GM08714 (cell line): ENCODE data around the gene BID.

Experiments
- H3K4me3 ChIP-seq: fragments of 200-500 bp; sonication (Bioruptor generic); 2 replicates; pipeline ENCODE4 v1.5.1; 2014; ENCODE audit warnings: mild to moderate bottlenecking, low read length, inconsistent platforms
- ZNF274 ChIP-seq: IDR thresholded peaks from 2 replicates; pipeline ENCODE4 v1.6.1; 2012; ENCODE audit warnings: mild to moderate bottlenecking, low read depth, low read length

BID gene

GRCh38 chr22:17792854-17793434 lies 18.7 kb upstream of the BID start:
- H3K4me3 ChIP-seq, result no peak overlapping the region
- TF ChIP-seq ZNF274, result no peak

DNA sequence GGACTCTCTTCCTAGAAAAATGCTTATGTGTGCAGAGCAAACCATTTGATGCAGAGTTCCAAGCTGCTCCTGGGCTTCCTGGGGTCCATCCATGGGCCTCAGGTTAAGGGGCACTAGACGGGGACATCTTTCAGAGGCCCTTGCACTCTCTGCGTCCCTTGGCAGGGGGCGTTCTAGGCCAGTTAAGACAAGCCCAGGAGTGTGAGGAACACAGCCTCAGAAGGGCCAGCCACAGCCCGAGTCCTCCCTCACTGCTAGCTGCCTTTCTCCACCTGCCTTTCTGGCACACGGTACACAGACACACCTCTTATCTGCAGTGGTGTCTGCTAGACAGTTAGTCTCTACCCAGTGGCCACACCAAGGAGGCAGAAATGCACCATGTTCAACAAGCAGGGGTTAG lies 18.0 kb upstream of the BID start:
- TF ChIP-seq ZNF274, result no peak
- H3K4me3 ChIP-seq, result no peak overlapping the region

GRCh38 chr22:17791196-17791595 lies 16.9 kb upstream of the BID start:
- TF ChIP-seq ZNF274, result no peak
- no peak overlapping the region for H3K4me3 ChIP-seq

DNA sequence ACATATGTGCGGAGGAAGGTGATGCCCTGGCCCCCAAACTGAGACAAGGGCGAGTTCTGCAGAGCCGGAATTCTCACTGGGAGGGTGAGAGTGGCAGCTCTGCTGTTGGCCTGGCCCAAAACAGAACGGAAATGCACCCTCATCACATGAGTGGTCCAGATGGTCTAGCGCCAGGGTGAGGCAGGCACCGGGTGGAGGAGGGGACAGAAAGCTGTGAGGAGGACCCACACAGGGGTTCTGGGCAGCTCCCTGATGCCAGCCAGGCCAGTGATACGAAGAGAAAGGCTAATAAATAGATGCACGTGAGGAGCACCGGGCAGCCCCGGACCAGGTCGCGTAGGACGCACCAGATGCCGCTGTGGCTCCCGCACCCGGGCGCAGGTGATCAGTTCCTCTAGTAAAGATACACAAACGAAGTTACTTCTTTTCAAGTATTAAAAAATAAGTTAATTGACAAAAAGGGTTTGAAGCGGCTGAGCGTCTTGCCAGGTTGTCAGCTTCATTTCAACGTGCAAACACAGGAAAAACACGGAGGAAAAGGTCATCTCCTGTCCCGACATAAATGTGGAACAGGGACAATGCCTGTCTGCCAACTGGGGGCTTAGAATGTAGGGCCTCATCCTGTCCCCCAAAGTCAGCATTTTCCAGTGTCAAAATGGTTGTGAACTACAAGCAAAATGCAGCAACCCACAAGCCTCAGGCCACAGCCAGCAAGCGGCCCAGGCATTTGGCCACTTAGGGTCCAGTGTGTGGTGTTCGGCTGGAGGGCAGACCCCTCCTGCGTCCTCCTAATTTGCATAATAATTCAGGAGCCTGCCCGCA lies 15.3 kb upstream of the BID start:
- TF ChIP-seq ZNF274, result no peak
- no peak overlapping the region for H3K4me3 ChIP-seq

GRCh38 chr22:17788528-17789378 lies 14.5 kb upstream of the BID start:
- TF ChIP-seq ZNF274, result no peak

GRCh38 chr22:17787716-17788330 lies 13.6 kb upstream of the BID start:
- no peak for TF ChIP-seq ZNF274
- H3K4me3 ChIP-seq, result no peak overlapping the region

More at GRCh38 chr22:17788528-17789378, 14.5 kb upstream of the BID start:
- H3K4me3 ChIP-seq, result no peak overlapping the region

DNA sequence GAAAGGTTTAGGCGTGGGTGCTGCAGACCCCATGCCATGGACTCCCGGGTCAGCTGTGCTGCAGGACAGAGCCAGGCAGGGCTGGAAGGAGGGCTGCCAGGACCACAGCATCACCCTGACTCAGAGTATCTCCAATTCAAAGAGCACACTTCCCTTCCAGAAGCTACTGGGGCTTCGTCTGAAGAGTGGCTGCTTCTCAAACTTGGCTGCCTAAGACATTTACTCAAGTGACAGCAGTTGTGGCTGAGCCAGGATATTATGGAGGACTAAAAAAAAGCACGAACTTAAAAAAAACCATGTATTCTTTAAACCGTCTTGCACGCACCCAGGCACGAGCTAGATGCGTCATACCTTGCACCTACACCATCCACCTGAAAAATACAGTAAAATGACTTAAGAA lies 13.0 kb upstream of the BID start:
- no peak overlapping the region for H3K4me3 ChIP-seq
- TF ChIP-seq ZNF274, result no peak

- no peak overlapping the region for H3K4me3 ChIP-seq
- no peak for TF ChIP-seq ZNF274
These were observed 12.3 kb upstream of the BID start for GRCh38 chr22:17786435-17787161.

DNA sequence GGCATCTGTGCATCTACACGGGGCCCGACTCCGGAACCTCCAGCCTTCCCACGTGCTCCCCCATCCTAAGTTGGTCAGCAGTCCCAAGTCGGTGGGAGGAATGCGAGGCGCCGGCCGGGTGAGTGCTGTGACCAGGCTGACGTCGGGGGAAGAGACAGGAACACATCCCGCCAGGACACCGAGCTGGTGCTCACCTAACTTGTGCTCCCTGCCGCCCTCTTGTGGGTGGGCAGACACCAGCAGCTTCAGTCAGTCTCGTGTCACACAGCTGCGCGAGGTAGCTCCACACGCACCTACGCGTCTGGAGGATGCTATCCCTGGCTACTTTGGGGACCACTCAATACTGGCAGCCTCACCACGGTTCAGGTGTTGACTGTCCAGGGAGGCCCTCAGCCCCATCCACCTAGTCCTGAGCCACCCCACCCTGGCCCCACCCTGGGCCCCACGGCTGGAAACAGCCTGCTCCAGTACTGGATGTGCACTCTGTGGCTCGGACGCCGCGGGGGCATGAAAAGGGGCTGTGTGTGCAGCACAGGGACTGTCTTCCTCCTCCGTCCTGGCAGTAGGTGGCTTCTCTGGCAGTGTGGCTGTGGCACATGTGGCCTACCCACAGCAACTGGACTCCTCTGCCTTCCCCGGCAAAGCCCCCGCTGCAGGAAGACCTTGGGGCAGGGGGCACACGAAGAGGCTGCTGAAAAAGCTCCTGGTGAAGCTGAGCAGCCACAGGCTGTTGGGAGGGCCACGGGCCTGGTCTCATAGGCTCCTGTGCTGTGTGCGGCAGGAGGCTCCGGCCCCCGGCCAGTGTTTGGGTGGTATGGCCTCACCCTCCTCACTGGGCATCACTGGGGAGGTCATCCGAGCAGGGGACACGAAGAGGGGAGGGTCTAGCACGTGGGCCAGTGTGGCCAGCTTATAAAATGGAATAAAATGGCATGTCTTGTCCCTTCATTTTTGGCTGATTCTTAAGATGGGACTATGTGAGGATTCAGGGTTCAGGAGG lies 11.2 kb upstream of the BID start:
- no peak for TF ChIP-seq ZNF274
- no peak overlapping the region for H3K4me3 ChIP-seq

GRCh38 chr22:17784776-17785175 lies 10.5 kb upstream of the BID start:
- no peak overlapping the region for H3K4me3 ChIP-seq
- TF ChIP-seq ZNF274, result no peak

DNA sequence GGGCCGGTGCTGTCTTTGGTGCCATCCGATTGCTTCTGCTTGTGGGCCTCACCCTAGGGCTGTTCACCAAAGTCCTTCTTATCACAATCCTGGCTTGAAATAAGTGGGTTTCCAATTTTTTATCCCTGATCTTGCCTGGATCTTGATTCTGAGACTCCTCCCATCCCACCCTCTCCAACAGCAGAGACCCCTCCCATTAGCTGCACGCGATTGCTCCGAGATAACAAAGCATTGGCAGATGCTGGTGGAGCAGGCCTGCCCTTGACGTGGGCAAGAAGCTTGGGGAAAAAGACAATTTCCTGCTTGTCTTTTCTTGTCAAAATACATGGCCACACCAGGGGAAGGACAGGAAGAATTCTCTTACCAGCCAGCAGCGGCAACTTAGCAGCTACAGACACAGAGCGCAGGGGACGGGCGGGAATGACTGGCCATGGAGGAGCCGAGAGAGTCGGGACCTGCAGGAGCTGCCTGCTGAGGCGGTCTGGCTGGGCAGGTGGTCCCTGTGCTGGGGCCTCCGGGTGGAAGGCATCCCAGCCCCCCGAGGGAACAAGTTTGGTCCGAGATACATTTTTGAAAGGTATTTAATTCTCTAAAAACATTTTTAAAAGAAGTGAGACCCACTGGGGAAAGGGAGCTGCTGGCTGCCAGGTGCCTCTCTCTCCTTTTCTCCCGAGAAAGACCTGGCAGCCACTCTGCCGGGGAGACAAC lies 9.7 kb upstream of the BID start:
- H3K4me3 ChIP-seq, result no peak overlapping the region
- no peak for TF ChIP-seq ZNF274

DNA sequence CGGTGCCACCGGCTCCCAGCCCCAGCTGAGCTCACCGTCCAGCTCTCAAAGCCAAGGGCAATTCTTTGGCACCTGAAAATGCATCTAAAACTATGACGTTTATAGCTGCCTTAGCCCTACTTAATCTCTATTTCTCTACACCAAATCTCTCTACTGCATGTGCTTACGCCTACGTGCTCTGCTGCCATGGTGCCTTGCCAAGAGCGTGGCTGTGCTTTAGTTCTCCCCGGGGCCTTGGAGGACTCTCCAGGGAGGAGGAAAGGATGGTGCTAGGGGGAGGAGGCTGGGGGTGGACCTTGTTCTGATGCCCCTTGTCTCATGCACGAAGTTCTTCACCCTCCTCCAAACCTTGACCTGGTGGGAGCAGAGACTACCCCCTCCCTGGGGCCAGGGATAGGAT lies 9.0 kb upstream of the BID start:
- TF ChIP-seq ZNF274, result no peak
- no peak overlapping the region for H3K4me3 ChIP-seq
